G401 (cell line): ENCODE data around the gene NAALADL1. TPM values are rescaled to one million over a fixed set of nuclear protein-coding genes. Genes with fewer than 3 reads are reported as not detected.

ENCODE experiments used
- total RNA-seq: library from RNA; depleted of rRNA; stranded (reverse); fragments of >200 nt; shearing (Covaris generic); gene quantifications from 2 replicates; pipeline ENCODE4 v1.2.3, GENCODE V29; 2014; rRNA removed

Gene NAALADL1
- total RNA-seq, 1 experiment from 2014 or later = not detected

Other genes with a start within 250 kb of the NAALADL1 start
- 12.3 and 13.9 TPM in 2 replicates for gene MEN1, start 248.0 kb downstream of the NAALADL1 start, total RNA-seq
- 1.6 and 2.3 TPM in 2 replicates for gene CDC42BPG, start 213.9 kb downstream of the NAALADL1 start, total RNA-seq
- 25.3 and 32.4 TPM in 2 replicates for gene EHD1, start 179.9 kb downstream of the NAALADL1 start, total RNA-seq
- gene ATG2A, start 141.3 kb downstream of the NAALADL1 start, total RNA-seq = 15.8 and 20.5 TPM in 2 replicates
- gene PPP2R5B, start 133.9 kb downstream of the NAALADL1 start, total RNA-seq = 11.7 and 20.5 TPM in 2 replicates
- gene GPHA2, start 122.7 kb downstream of the NAALADL1 start, total RNA-seq = 0.54 and 0.80 TPM in 2 replicates
- not detected in 2 replicates for gene MAJIN, start 86.4 kb downstream of the NAALADL1 start, total RNA-seq
- 0.37 and 4.1 TPM in 2 replicates for gene BATF2, start 61.6 kb downstream of the NAALADL1 start, total RNA-seq
- 175 and 216 TPM in 2 replicates for gene ARL2, start 44.4 kb downstream of the NAALADL1 start, total RNA-seq
- gene SNX15, start 31.1 kb downstream of the NAALADL1 start, total RNA-seq = 10.1 and 12.8 TPM in 2 replicates
- gene SAC3D1, start 17.3 kb downstream of the NAALADL1 start, total RNA-seq = 52.3 and 52.9 TPM in 2 replicates
- 59.1 and 71.2 TPM in 2 replicates for gene CDCA5, start 25.5 kb upstream of the NAALADL1 start, total RNA-seq
- 17.7 and 42.6 TPM in 2 replicates for gene ZFPL1, start 25.7 kb upstream of the NAALADL1 start, total RNA-seq
- gene VPS51, start 37.7 kb upstream of the NAALADL1 start, total RNA-seq = 212 and 303 TPM in 2 replicates
- gene TM7SF2, start 53.3 kb upstream of the NAALADL1 start, total RNA-seq = 23.5 and 39.0 TPM in 2 replicates
- 12.7 and 21.0 TPM in 2 replicates for gene ZNHIT2, start 59.1 kb upstream of the NAALADL1 start, total RNA-seq
- 137 and 188 TPM in 2 replicates for gene FAU, start 63.6 kb upstream of the NAALADL1 start, total RNA-seq
- gene MRPL49, start 63.8 kb upstream of the NAALADL1 start, total RNA-seq = 108 and 117 TPM in 2 replicates
- gene SYVN1, start 76.0 kb upstream of the NAALADL1 start, total RNA-seq = 6.9 and 16.3 TPM in 2 replicates
- gene SPDYC, start 111.7 kb upstream of the NAALADL1 start, total RNA-seq = 2.0 and 3.4 TPM in 2 replicates
- gene CAPN1, start 123.4 kb upstream of the NAALADL1 start, total RNA-seq = 76.6 and 128 TPM in 2 replicates
- 10.8 and 19.4 TPM in 2 replicates for gene POLA2, start 203.4 kb upstream of the NAALADL1 start, total RNA-seq